GM20431 (cell line): ENCODE measurements around the gene GYPC.
"Not testable (repeated sequence)": the region's sequence is repeated elsewhere in the genome, so short reads cannot be mapped to it uniquely, and the experiment has no call there.

ENCODE experiments used
- in situ Hi-C: fragments of 300-500 bp; cut with MseI, MboI; formaldehyde crosslinking; loops from one replicate; pipeline ENCODE4 v1.15.0; 2020; ENCODE audit warnings: low sequenced_read_pairs; ENCODE audit not compliant: unreplicated experiment

The GYPC gene

DNA sequence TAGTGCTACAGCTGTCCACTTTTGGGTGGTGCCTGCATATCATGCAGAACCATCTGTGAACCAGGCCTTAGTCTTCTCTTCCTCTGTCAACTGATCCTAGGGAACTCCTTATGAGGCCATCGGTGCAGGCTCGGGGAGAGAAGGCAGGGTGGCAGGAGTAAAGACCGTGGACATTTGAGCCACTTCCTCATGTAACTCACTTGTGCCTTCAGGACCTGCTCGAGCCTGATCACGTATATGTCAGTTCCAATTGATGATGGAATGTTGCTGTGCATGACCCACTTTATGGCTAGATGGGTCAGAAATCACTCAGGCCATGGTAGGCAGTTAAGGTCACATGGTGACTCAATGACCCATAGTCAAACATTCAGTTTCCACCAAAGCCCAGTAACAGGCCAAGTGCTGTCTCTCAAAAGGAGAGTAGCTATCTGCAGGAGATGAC is 7.6 kb upstream of the GYPC start:
- in situ Hi-C loops: not testable (repeated sequence)

- in situ Hi-C loops: no loop called here
Observed at GRCh38 chr2:126649101-126649500, 6.9 kb upstream of the GYPC start.

- in situ Hi-C loops: no loop called here
Observed at GRCh38 chr2:126650994-126651393, 5.0 kb upstream of the GYPC start.

DNA sequence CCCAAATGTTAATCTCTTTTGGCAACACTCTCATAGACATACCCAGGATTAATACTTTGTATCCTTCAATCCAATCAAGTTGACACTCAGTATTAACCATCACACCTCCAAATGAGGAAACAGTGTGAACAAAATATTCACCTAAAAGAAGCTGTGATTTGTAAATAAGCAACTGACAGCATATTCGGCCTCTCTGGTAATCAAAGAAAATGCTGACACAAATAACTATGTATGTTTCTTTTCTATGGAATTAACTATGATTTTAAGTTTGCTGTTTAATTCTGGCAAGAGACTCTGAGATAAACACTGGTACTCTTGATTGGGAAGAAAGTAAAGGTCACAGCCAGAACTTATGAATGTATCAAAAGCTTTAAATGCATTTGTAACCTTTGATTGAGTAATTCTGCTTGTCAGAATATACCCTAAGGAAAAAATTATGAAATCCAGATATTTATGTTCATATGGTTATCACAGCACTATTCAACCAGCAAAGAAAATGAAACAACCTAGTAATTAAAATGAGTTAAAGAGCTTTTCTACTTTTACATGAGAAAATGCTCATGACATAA is 3.6 kb upstream of the GYPC start:
- in situ Hi-C loops: no loop called here

GRCh38 chr2:126653109-126653508 is 2.8 kb upstream of the GYPC start:
- in situ Hi-C loops: no loop called here

DNA sequence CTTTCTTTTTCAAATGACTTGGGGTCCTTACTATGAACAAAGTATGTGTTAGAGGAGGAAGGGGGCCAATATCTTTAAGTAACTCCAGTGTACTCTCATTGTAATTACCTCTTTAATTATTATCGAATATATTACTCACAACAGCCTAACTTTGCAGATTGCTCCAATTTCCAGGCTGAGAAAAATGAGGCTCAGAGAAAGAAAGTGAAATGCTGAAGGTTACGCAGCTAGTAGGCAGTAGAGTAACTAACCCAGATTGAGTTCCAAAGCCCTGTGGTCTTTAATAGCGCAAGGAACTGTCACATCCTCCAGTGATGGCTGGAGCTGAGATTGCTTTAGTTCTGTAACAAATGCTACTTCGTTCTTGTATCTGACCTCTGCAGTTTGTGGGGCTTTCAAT is 2.2 kb upstream of the GYPC start:
- in situ Hi-C loops: no loop called here

DNA sequence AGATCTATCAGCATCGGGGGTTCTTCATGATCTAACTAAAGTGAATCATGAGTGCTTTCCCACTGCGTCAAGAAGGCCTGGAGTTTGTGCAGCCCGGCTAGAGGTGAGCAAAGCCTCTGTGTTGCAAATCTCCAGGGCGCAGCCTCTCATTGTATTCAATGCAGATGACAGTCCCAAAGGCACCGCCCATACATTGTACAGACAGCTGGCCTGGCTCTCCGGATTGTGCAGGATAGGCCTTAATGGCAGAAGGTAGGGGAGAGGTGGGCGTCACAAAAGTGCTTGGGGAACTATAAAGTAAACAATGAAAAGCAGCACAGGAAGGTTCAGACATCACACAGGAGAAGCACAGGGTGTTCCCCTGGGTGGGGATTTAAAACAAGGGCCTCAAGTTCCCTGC is 907 bp upstream of the GYPC start:
- in situ Hi-C loops: no loop called here

- in situ Hi-C loops: no loop called here
Observed at GRCh38 chr2:126656431-126657147, 631 bp downstream of the GYPC start.

DNA sequence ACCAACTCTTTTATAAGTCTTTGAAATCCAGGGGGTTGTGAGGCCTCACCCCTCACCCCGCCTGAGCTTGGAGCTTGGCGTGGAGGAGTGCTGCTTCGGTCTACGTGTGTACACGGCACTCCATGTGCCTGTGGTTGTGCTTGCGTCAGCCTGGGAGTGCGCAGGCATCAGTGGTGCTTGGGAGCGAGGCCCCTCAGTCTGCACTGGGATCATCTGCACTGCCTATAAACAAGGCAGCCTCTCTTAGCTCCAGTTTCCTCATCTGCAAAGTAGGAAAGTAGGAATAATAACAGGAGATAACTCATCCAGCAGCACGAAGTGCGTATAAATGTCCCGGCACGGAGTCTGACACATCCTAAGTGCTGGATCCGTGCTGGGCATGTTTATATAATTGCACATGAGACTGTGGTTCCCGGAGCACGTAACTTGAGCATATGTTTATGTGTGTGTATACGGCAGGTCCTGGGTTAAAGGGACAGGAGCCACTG is 1.2 kb downstream of the GYPC start:
- in situ Hi-C loops: no loop called here

DNA sequence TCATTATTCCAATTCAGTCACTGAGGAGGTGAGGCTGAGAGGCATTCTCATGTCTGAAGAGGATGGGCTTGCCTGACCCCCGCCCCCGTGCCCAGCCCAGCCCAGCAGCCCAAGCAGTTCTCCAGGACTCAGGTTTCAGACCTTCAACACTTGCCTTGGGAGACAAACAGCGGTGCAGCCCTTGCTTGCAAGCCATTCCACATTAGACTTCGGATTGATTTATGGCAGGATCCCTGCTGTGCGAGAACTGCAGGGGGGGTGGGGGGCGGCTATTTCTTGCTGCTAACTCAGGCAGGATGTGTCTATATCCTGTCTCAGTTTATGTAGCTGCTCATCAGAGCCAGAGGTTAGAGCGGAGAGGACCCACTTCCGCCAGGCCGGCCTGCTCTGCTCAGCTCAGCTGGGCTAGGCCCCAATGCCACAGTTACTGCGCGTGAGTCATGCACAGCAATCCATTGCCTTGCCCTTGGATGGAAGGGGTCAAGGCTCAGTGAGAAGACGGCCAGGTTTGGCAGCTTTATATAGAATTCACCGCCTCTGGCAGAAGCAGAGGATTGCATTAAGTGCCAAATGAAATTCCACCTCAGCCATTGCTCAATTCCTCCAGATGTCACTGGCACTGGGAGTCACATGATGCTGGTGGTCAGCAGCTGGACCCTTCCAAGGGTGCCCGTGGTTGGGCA is 1.8 kb downstream of the GYPC start:
- in situ Hi-C loops: no loop called here

GRCh38 chr2:126658319-126658904 is 2.5 kb downstream of the GYPC start:
- in situ Hi-C loops: no loop called here

DNA sequence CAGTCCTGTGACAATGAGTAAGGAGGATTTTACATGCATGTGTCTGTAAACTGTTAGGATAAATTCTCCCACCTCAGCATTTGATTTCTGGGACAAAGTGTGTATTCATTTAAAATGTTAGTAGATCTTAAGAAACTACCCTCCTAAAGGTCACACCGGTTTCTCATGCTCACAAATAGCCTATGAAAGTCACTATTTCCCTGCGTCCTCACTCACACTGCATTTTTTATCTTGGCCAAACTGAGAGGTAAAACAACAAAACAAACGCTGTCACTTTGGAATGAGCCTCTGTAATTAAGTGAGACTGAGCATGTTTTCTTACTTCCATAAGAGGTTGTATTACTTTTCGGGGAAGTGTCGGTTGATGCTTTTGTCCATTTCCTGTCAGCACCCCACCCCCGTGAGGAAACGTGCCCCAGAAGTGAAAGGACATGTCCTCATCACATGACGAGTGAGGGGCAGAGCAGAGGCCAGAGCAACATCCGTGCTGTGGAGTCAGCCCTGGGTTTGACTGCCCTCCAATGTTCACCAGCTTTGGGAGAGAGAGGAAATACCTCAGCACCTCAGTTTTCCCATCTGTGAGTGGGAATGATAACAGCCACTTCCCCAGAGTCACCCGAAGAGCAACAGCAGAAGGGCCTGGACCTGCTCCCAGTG is 3.1 kb downstream of the GYPC start:
- in situ Hi-C loops: no loop called here

DNA sequence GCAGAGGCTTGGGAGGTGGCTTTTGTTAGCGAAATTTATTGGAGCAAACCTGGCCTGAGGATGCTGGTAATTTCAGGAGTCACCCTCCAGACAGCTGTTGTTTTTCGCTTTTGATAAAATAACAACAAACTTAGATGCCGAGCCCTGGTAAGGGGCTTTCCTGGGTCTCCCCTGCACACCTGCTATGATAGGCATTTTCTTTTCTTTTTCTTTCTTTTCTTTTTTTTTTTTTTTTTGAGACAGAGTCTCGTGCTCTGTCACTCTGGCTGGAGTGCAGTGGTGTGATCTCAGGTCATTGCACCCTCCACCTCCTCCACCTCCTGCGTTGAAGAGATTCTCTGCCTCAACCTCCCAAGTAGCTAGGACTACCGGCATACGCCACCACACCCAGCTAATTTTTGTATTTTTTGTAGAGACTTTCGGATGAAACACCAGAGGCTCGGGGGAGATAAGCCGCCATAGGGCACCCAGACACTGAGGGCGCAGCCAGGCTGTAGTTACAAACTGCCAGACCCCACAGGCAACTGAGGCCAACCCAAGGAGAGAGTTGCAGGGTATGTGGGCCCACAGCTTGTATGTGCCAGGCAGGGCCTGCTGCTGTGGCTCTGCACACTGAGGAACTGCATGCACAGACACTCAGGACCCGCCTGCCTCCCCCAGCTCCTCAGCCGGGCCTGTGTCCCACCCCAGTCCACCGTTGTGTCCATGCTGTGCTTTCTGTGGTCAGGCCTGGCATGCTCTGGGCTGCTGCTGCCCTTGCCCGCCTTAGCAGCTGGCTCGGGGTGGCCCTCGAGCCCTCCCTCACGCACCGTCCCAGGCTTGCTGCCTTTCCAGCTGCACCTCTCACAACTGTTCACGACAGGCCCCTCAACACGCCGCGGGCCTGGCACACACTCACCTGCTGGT is 3.9 kb downstream of the GYPC start:
- in situ Hi-C loops: no loop called here

GRCh38 chr2:126660971-126661370 is 5.0 kb downstream of the GYPC start:
- in situ Hi-C loops: no loop called here

- in situ Hi-C loops: no loop called here
Observed at GRCh38 chr2:126661702-126662500, 5.9 kb downstream of the GYPC start.

DNA sequence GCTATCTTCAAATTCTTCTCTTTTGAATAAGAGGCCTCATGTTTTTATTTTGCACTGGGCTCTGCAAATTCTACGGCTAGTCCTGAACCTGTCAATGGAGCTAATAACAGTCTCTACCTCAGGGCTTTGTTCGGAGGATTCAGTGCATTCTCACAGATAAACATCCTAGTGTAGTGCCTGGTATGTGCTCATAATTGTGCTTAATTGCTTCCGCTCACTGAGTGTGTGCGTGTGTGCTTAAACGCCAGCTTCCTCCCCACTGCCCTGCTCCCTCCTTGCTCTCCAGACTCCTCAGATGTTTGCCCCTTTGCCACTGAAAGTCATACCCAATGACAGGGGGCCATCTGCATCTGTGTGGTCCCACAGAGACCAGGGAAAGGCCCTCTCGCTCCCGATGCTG is 6.7 kb downstream of the GYPC start:
- in situ Hi-C loops: no loop called here

DNA sequence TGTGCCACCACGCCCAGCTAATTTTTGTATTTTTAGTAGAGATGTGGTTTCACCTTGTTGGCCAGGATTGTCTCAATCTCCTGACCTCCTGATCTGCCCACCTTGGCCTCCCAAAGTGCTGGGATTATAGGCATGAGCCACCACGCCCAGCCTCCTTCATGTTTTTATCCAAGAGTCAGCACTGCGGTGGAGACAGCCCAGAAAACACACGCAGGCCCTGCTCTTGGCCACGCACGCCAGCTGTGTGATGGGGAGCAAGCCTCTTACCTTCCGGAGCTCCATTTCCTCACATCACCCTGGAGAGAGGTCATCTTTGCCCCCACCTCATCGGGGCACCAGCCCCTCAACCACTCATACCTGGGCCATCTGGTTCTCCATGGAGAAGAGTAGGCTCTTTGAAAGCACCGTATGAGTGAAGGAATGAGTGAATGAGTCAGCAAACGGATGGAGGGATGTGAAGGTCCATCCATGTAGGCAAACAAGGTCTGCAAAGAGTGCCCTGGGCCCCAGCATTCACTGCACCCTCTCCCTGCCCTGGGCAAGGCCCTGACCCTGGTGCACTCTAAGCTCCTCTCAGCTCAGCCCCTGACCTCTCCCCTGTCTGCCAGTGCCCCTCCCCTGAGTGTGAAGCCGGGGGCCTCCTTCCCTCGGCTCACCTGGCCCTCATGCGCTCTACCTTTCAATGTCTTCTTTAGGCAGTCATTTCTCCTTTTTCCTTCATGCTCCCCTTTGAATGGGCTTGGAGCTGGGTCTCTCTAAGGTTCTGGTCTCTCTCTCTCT is 7.4 kb downstream of the GYPC start:
- in situ Hi-C loops: no loop called here

DNA sequence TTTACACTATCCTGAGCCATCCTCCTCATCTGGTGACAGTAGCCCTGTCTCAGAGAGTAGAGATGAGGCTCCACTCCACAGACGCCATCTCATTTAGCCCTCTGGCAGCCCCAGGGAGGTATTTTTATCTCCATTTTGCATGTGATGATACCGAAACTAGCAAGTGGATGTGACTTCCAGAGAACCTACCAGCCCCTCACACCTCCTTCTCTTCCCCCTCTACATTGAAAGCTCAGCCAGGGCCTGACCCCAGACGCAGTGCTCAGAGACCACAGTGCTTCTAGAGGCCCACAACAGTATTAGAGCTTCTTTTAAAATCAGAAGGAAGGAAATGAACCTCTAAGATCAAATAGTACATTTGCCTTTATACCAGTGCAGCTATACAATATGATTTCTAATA is 8.3 kb downstream of the GYPC start:
- in situ Hi-C loops: no loop called here
